HG02759 (cell line): ENCODE measurements around the gene PRR13.
A peak's percentile ranks its signal among the peaks of the same experiment; 100 is the strongest.

Source experiments
- ATAC-seq: cut with Tn5 transposase; IDR thresholded peaks from one replicate; pipeline ENCODE4 v1.9.1; 2021; ENCODE audit warnings: mild to moderate bottlenecking, moderate library complexity; ENCODE audit not compliant: unreplicated experiment

The PRR13 gene

GRCh38 chr12:53492188-53492587 is 50.7 kb downstream of the PRR13 start:
- ATAC-seq = no peak

GRCh38 chr12:53492830-53493609 is 51.5 kb downstream of the PRR13 start:
- ATAC-seq = peak; percentile 93

GRCh38 chr12:53493610-53494391 is 52.3 kb downstream of the PRR13 start:
- ATAC-seq = no peak
